Measurements from ENCODE around the gene MGAT3.

DNA sequence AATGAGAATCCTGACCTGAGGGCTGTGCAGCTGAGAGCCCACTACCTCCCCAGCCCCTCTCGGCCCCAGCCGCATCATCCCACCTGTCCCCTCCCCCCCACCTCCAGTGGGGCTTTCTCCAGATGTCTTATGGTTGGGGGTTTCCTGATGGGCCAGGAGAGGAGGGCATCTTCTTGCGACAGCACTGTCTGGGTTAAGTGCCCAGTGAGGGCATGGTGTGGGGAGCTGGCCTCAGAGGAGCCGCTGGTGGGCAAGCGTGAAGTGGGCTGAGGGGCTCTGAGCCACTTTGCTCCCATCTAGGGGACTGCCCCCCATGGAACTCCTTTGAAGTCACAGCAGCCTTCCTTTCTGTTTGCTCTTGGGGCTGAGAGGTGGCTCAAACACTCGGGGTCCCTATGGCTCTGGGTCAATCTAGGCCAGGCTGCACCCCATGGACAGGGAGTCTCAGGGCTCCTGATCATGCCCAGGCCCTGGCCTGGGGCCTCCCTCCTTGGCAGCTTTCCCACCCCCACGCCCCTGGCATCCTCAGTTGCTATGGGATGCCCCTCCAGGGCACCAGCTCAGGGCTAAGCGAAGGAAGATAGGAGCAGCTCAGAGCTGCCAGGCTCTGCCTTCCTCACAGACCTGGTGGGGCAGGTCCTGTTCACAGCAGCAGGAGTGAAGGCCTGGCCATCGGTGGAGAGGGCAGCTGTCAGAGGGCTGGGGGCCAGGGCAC lies 34.3 kb downstream of the MGAT3 start:
- TF ChIP-seq, protein P1, sequence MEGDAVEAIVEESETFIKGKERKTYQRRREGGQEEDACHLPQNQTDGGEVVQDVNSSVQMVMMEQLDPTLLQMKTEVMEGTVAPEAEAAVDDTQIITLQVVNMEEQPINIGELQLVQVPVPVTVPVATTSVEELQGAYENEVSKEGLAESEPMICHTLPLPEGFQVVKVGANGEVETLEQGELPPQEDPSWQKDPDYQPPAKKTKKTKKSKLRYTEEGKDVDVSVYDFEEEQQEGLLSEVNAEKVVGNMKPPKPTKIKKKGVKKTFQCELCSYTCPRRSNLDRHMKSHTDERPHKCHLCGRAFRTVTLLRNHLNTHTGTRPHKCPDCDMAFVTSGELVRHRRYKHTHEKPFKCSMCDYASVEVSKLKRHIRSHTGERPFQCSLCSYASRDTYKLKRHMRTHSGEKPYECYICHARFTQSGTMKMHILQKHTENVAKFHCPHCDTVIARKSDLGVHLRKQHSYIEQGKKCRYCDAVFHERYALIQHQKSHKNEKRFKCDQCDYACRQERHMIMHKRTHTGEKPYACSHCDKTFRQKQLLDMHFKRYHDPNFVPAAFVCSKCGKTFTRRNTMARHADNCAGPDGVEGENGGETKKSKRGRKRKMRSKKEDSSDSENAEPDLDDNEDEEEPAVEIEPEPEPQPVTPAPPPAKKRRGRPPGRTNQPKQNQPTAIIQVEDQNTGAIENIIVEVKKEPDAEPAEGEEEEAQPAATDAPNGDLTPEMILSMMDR (IDR thresholded peaks at IDR 0.05 in 4 of 5, conservative IDR thresholded peaks at IDR 0.05 in 1 of 5) = no peak
- TF ChIP-seq POLR2A (IDR thresholded peaks at IDR 0.05) = no peak

Measured in gastrocnemius medialis (tissue), 4 donors.